ELR (cell line): Measurements from ENCODE around the gene TRIP13.
"Not testable (repeated sequence)": the region's sequence is repeated elsewhere in the genome, so short reads cannot be mapped to it uniquely, and the experiment has no call there.

ENCODE experiments used
- DNase-seq: peaks from one replicate; pipeline ENCODE4 v3.0.0-alpha.2; 2015; ENCODE audit warnings: low read depth

TRIP13 gene

DNA sequence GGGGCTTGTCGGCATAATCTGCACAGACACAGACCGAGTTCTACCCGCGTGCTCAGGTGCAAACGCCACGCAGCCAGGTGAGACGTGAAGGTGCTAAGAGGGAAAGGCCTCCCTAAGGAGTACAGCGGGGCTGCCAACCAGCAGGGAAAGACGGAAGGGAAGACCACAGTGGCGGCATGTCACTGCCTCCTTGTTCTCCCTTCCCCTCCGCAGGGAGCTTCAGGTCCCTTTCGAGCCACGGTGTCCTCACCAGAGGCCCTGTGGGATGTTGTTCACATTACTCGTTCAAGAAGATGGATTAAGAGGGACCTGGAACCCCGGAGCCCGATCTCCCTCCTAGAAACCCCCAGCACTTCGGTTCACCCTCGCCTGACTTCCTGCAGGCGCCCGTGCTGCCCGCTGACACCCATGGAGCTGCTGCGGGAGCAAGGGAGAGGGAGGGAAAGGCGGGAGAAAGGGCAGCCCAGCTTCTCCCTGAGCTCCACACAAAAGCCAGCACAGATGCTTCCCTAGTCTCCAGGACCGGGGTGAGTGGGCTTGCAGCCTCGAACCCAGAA lies 769 bp upstream of the TRIP13 start:
- peak; percentile 48 for DNase-seq

- peak; percentile 35 for DNase-seq
Measured at GRCh38 chr5:893137-893506, 438 bp downstream of the TRIP13 start.

DNA sequence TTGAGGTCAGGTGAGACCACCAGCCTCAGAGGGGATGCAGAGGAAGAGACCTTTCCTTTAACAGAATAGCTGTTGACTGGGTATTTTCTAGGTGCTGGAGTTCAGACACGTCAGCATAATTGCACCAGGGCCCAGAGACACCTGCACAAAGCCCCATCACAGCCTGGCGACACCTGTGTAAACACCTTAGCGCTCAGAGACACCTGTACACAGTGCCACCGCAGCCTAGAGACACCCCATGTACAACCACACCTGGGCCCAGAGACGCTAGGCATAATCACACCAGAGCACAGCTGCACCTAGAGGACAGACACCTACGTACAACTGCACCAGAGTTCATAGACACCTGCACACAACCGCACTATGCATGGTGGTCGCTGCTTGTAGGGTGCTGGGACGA lies 1.0 kb downstream of the TRIP13 start:
- DNase-seq = no peak

- DNase-seq = no peak
Measured at GRCh38 chr5:900781-901180, 8.1 kb downstream of the TRIP13 start.

- DNase-seq = no peak
Measured at GRCh38 chr5:902129-902916, 9.6 kb downstream of the TRIP13 start.

- no peak for DNase-seq
Measured at GRCh38 chr5:903756-904096, 11.0 kb downstream of the TRIP13 start.

DNA sequence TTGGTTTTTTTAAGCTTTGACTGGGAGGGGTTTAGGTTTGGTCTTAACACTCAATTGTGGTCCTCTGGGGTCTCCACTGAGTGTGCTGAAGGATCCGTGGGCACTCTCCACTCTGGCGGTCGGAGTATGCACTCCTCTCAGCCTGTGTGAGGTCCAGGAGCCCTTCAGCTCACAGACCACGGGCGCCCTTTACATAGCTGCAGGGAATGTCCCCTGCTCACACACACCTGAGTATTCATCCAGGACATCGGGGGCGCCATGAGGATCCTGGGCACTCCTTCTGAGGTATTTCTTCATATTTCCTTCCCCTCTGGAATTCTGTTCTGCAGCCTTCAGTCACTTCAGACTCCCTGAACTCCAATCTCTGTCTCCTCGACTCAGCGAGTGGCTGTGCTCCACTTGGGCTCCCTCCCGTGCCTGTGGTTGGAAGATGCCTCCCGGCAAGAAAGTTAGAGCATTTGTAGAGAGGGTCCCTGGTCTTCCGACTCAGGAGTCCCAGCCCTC lies 12.5 kb downstream of the TRIP13 start:
- DNase-seq = no peak

GRCh38 chr5:907366-907910 lies 14.8 kb downstream of the TRIP13 start:
- DNase-seq = no peak

DNA sequence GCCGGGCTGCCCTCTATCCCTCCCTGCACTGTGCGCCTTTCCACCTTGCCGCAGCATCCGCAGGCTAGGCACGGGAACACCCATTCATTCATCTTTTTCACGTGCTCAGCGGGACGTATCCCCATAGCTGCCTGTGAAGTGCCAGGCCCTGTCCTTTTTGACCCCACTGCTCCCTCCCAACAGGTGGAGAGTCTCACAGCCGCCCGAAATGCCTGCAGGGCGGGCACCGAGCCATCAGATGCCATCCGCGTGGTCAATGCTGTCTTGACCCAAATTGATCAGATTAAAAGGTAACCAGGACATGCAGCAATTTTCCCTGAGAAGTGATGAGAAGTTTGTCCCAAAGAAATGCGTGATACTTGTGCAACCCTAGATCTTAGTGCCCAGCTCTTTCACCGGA lies 15.5 kb downstream of the TRIP13 start:
- no peak for DNase-seq

- DNase-seq = no peak
Measured at GRCh38 chr5:909086-909485, 16.4 kb downstream of the TRIP13 start.

- DNase-seq = no peak
Measured at GRCh38 chr5:909994-910768, 17.5 kb downstream of the TRIP13 start.

DNA sequence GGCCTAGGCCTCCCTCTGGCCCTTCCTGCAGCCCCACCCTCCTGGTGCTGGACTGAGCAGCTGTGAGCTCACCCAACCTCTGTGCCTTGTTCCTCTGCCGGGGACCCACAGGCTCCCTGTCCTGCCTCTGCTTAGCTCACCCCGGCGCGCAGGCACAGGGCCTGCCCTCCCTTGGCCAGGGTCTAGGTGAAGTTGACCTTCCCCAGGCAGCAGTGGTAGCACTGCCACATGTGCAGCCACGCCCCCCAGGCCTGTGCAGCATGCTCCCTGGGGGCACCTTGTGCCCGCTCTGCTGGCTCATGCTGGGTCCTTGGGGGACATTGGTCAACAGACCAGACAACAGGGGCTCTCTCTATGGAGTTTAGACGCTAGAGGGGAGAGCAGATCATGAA lies 18.1 kb downstream of the TRIP13 start:
- no peak for DNase-seq

DNA sequence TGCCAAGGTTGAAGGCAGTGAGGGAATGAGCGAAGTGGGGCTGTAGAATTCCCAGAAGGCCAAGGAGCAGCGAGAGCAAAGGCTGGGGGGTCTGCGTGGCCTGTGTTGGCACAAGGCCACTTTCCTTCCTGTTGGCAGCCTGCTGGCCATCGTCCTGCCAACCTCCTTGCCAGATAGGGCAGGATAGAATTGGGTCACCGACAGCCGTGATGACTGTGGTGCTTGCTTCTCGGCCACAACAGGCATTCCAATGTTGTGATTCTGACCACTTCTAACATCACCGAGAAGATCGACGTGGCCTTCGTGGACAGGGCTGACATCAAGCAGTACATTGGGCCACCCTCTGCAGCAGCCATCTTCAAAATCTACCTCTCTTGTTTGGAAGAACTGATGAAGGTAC lies 18.9 kb downstream of the TRIP13 start:
- DNase-seq = peak; percentile 91

DNA sequence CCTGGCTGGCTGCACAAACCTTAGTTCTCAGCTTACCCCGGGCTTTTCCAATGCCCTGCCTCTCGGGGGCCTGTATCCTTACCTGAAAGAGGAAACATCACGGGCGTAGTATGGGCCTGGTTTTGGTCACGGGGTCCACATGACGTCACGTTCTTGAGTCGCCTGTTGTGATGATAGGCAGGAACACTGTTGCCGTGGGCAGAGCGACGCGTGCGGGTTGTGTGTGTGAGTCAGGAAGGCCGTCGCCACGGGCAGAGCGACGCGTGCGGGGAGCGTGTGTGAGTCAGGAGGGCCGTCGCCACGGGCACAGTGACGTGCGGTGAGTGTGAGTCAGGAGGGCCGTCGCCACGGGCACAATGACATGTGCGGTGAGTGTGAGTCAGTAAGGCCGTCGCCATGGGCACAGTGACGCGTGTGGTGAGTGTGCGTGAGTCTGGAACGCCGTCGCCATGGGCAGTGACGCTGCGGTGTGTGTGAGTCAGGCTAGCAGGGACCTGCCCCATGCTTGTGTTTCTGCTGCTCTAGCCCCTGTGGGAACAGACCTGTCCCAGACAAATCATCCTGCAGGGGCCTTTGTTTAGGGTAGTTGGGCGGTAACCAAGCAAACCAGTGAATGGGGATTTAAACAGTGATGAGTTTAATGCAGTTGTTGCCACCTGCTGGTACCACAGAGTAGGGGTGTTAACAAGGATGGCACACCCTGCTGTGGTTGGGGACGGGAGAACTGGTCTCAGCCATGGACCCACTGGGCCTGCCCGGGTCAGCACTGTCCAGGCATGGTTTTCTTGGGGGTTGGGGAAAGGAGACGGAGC lies 19.8 kb downstream of the TRIP13 start:
- DNase-seq = peak; percentile 99

- DNase-seq = no peak
Measured at GRCh38 chr5:914174-914573, 21.5 kb downstream of the TRIP13 start.

GRCh38 chr5:914612-915011 lies 21.9 kb downstream of the TRIP13 start:
- DNase-seq = no peak

GRCh38 chr5:915346-915745 lies 22.7 kb downstream of the TRIP13 start:
- not testable (repeated sequence) for DNase-seq

DNA sequence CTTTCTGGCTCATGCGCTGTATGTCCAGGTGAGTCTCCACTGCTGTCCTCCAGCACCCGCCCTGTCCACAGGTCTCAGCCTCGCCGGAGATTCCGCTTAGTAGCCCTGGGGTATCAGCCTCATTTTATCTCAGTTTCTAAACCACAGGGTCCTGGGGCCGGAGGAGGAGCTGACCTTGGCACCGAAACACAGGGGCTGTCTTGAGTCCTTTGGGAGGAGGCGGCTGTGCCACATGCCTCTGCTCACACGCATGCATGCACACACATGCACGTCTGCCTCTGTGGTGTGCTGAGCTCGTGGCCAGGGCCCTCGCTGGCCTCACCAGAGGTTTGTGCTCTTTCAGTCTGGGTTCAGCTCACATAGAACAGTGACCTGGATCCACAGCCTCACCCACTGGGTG lies 23.3 kb downstream of the TRIP13 start:
- no peak for DNase-seq

DNA sequence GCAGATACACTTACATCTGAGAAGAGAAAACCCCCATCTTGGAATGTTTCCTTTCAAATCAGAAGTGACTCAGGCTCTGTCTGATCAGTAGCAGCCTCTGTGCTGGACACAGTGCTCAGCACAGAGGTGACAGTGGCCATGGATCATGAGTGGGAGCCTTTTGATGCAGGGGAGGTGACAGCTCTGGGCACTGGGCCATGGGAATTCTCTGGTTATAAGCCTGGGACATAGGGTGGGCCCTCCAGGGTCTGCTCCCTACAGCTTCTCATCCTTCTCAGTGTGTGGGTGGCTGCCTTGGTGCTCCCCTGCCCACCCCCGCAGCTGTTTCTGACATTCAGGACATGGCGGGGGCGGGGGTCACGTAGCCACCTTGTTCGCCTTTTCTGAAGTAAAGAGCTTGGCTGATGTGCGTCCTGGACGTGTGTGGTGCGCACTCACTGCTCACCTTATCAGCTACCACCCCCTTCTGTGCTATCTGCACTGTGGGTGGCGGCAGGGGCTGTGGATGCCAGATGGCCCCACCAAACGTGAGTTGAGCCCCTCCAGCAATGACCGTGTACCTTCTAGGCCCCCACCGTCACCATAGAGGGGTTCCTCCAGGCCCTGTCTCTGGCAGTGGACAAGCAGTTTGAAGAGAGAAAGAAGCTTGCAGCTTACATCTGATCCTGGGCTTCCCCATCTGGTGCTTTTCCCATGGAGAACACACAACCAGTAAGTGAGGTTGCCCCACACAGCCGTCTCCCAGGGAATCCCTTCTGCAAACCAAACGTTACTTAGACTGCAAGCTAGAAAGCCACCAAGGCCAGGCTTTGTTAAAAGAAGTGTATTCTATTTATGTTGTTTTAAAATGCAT lies 24.0 kb downstream of the TRIP13 start:
- DNase-seq = no peak

DNA sequence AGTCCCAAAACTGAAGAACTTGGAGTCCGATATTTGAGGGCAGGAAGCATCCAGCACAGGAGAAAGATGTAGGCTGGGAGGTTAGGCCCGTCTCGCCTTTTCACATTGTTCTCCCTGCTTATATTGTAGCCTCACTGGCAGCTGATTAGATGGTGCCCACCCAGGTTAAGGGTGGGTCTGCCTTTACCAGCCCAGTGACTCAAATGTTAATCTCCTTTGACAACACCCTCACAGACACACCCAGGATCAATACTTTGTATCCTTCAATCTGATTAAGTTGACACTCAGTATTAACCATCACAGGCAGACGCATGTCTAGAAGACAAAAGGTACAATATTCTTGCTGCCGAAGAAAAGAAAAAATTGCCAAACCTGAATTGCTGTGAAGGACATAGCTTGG lies 26.0 kb downstream of the TRIP13 start:
- not testable (repeated sequence) for DNase-seq

DNA sequence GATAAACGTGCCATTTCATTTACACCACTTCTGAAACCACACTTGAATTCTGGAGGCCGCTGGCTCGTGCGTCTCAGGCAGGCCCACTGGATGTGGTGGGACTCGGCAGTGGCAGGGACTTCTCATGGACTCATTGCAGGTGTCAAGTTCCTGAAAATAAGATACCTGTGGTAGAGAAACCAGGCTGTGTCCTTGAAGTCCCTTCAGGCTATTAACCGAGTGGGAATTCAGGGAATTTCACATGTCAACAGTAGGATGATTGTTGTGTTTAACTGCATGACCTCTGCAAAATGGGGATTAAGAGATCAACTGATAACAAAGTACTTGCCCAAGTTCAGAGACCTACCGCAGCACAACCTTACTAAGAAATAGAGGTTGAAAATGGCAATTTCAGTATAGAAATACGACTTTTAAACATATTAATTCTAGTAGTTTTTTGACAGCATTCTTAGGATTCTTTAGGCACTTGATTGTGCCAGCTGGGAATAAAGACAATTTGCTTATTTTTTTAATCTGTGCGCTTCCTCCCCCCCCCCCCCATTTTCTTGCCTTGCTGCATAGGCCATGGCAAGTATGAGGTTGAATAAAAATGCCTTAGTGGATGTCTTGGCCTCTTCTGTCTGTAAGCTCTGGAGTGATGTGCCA lies 26.8 kb downstream of the TRIP13 start:
- DNase-seq = no peak
